Lower leg skin (tissue), 4 donors: ENCODE data around the gene DSCAML1. TPM values are rescaled to one million over a fixed set of nuclear protein-coding genes. Genes with fewer than 3 reads are reported as not detected.

Experiments
- DNase-seq, 2 donors: peaks; one replicate each; pipeline ENCODE4 v3.0.0-alpha.2; 2019; ENCODE audit warnings: low spot score in 2 of 2
- H3K4me3 ChIP-seq: fragments of 200-600 bp; sonication (generic); 2 replicates; pipeline ENCODE4 v1.5.1; 2017; ENCODE audit warnings: mild to moderate bottlenecking, low read depth; ENCODE audit not compliant: poor library complexity, severe bottlenecking
- POLR2A ChIP-seq, 2 donors: fragments of 450-650 bp; IDR thresholded peaks; one replicate each; pipeline ENCODE4 v1.6.1; 2016 to 2017; ENCODE audit warnings: antibody characterized with exemption in 2 of 2, mild to moderate bottlenecking in 1 of 2, moderate library complexity in 1 of 2
- WGBS, 2 donors: methylation state at CpG; one replicate each; pipeline ENCODE4 v1.1.5; 2018; 5-methylcytosine and 5-hydroxymethylcytosine counted together
- intact Hi-C: fragments of 100-400 bp; cut with DNase I; formaldehyde crosslinking; loops from one replicate; pipeline ENCODE4 v1.15.0; 2023; ENCODE audit warnings: low total_unique reads
- total RNA-seq, 4 donors: library from RNA; depleted of rRNA; stranded (reverse); fragments of >200 nt; gene quantifications; one replicate each; pipeline ENCODE4 v1.1.0, GENCODE V29; 2016
- TF ChIP-seq, protein P1 (sequence below), 3 donors: fragments of 450-650 bp; IDR thresholded peaks; one replicate each; pipeline ENCODE4 v1.5.1; 2016; ENCODE audit warnings: antibody characterized with exemption in 3 of 3, mild to moderate bottlenecking in 3 of 3, moderate library complexity in 2 of 3

DSCAML1 gene
- total RNA-seq, 4 donors from 2014 or later, result 0.07 to 0.13 (median 0.08) TPM

DNA sequence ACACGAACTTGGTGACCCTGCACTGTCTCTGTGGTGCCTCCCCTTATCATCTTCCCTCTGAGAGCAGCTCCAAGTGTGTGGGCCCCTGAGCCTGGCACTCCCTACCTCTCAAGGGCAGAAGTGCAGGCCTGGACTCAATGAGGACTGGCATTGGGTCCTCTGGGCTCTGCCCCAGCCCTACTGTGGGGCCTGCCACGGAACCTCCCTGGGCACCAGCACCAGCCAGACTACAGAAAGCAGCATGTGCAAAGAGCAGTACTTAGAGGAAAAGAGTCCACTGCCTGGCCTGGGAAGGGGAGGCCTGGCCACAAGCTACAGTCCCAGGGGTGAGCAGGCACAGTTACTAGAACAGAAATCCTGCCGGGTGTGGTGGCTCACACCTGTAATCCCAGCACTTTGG lies 222.5 kb downstream of the DSCAML1 start:
- peak in 1 of 2 donors; percentile 43 for DNase-seq
- no peak overlapping the region for H3K4me3 ChIP-seq
- intact Hi-C loops, result no loop called here
- 88 to 100% methylated on average over 2 to 3 of the region's 3 CpGs for WGBS, 2 donors
- TF ChIP-seq, protein P1, sequence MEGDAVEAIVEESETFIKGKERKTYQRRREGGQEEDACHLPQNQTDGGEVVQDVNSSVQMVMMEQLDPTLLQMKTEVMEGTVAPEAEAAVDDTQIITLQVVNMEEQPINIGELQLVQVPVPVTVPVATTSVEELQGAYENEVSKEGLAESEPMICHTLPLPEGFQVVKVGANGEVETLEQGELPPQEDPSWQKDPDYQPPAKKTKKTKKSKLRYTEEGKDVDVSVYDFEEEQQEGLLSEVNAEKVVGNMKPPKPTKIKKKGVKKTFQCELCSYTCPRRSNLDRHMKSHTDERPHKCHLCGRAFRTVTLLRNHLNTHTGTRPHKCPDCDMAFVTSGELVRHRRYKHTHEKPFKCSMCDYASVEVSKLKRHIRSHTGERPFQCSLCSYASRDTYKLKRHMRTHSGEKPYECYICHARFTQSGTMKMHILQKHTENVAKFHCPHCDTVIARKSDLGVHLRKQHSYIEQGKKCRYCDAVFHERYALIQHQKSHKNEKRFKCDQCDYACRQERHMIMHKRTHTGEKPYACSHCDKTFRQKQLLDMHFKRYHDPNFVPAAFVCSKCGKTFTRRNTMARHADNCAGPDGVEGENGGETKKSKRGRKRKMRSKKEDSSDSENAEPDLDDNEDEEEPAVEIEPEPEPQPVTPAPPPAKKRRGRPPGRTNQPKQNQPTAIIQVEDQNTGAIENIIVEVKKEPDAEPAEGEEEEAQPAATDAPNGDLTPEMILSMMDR (IDR thresholded peaks at IDR 0.05), result no peak
- TF ChIP-seq POLR2A (IDR thresholded peaks at IDR 0.05), result no peak

DNA sequence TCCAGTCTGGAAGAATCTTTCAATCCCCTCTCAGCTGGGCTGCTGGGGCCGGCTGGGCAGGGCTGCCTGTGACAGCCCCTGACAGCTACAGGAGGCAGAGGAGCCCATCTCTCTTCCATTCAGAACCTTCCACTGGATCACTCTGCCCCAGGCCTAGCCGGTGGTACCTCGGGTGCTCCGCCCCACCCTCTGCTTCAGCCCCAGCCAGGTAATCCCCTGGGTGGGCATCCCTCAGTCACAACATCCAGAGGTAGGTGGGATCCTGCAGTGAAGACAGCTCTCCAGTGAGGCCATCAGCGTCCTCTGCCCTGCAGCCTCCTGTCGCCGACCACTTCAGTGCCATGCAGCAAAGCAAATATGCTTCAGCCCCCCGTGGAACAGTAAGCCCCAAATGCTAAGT lies 223.7 kb downstream of the DSCAML1 start:
- no peak overlapping the region for H3K4me3 ChIP-seq
- DNase-seq, result peak in 1 of 2 donors; percentile 48
- intact Hi-C loops, result no loop called here
- TF ChIP-seq, protein P1 (IDR thresholded peaks at IDR 0.05), result no peak
- TF ChIP-seq POLR2A (IDR thresholded peaks at IDR 0.05), result no peak
- 92% methylated on average over 8 of the region's 8 CpGs for WGBS, 2 donors

DNA sequence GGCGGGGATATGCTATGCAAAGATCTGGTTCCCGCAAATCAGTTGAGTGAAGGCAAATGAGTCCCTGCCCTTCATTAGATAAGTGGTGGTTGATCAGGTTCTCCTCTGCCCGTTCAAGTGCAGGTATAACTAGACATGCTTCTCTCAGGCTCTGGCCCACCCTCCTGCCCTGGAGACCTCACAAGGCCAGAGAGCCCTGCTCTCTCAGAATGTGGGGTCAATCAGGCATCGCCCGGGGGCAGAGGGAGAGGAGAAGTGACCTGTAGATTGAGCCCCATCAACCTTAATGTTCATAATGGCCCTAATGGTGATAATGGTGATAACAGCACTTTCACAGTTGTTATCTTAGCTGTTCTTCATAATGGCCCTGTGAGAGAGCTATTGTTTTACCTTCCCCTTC lies 224.3 kb downstream of the DSCAML1 start:
- DNase-seq, result no peak
- H3K4me3 ChIP-seq, result no peak overlapping the region
- intact Hi-C loops, result no loop called here
- WGBS, 2 donors, result 85 to 94% methylated on average over 5 of the region's 5 CpGs
- no peak for TF ChIP-seq POLR2A (IDR thresholded peaks at IDR 0.05)
- TF ChIP-seq, protein P1 (IDR thresholded peaks at IDR 0.05), result no peak

DNA sequence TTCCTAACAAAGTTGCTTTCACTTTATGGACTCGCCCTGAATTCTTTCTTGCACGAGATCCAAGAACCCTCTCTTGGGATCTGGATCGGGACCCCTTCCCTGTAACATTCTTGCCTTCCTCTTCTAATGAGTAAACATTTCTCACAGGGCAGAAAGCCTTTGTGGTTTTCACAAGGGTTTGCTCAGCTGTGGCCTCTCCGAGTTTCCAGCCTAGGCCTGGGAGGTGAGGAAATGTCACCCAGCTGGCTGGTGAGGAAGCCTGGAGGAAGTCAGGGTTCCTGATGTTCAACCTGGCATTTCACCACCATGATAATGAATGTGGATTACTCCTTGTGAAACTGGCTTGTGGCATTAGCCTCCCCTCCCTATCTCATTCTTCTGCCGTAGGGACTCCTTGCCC lies 224.9 kb downstream of the DSCAML1 start:
- no peak for DNase-seq
- 55 to 62% methylated on average over 5 of the region's 5 CpGs for WGBS, 2 donors
- intact Hi-C loops, result no loop called here
- H3K4me3 ChIP-seq, result no peak overlapping the region
- no peak for TF ChIP-seq POLR2A (IDR thresholded peaks at IDR 0.05)
- TF ChIP-seq, protein P1 (IDR thresholded peaks at IDR 0.05), result no peak

DNA sequence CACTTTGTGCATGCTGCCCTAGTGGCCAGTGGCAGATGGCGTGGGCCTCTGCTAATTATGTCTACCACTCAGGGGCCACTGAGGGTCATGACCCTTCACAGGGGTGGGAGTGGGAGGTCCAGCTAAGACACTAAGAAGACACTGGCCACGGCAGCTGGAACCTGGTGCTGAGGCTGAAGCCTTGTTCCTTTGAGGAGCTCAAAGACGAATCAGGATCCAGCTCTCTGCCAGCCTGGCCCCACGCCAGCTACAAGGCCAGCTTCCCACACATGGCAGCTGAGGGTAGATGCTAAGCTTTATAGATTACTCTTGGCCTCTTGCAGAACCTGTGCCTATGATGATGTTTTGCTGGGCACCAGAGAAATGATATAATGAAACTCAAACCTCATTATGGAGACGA lies 226.3 kb downstream of the DSCAML1 start:
- 61 to 88% methylated on average over 4 to 5 of the region's 5 CpGs for WGBS, 2 donors
- no peak overlapping the region for H3K4me3 ChIP-seq
- intact Hi-C loops, result no loop called here
- DNase-seq, result no peak
- TF ChIP-seq POLR2A (IDR thresholded peaks at IDR 0.05), result no peak
- TF ChIP-seq, protein P1 (IDR thresholded peaks at IDR 0.05), result no peak

DNA sequence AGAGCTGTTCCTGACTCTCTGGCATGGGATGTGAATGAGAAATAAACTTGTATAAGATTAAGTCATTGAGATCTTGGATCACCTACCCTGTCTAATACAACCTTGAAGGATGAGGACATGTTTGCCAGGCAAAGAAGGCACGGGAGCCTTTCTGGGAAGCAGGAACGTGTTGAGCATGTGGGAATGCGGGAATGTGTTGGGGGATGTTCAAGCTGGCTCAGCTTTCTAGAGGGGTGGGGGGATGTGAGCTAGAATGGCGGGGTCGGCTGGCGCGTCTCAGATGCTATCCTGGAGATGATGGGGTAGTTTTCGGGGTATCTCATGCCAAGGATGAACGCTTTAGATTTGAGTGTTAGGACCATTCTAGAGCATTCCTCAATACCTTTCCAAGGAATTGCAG lies 227.1 kb downstream of the DSCAML1 start:
- DNase-seq, result no peak
- no peak for TF ChIP-seq POLR2A (IDR thresholded peaks at IDR 0.05)
- TF ChIP-seq, protein P1 (IDR thresholded peaks at IDR 0.05), result no peak
- intact Hi-C loops, result no loop called here
- WGBS, 2 donors, result 83 to 85% methylated on average over 9 of the region's 9 CpGs
- no peak overlapping the region for H3K4me3 ChIP-seq
